H9 (cell line): Measurements from ENCODE around the gene TPM4. TPM values are rescaled to one million over a fixed set of nuclear protein-coding genes. Genes with fewer than 3 reads are reported as not detected.
A peak's percentile ranks its signal among the peaks of the same experiment; 100 is the strongest.

Source experiments
- DNase-seq: peaks from one replicate; pipeline ENCODE4 v3.0.0-alpha.2; 2017
- H2AFZ ChIP-seq: one replicate; pipeline ENCODE4 v1.6.1; 2013; ENCODE audit warnings: mild to moderate bottlenecking, low read length, control low read depth, moderate library complexity
- H2AK5ac ChIP-seq: 2 replicates; pipeline ENCODE4 v1.6.1; 2013; ENCODE audit warnings: low read length, control low read depth, mixed read lengths; ENCODE audit not compliant: insufficient read length
- H2BK120ac ChIP-seq: one replicate; pipeline ENCODE4 v1.6.1; 2013; ENCODE audit warnings: low read depth, mild to moderate bottlenecking, low read length, control low read depth, inconsistent platforms; ENCODE audit not compliant: poor library complexity, severe bottlenecking
- H2BK12ac ChIP-seq: 2 replicates; pipeline ENCODE4 v1.6.1; 2013; ENCODE audit warnings: low read length, control low read depth, mixed read lengths, low read depth; ENCODE audit not compliant: insufficient read length
- H2BK15ac ChIP-seq: 2 replicates; pipeline ENCODE4 v1.6.1; 2013; ENCODE audit warnings: low read depth, low read length, control low read depth
- H2BK20ac ChIP-seq: one replicate; pipeline ENCODE4 v1.6.1; 2013; ENCODE audit warnings: low read depth, mild to moderate bottlenecking, low read length, control low read depth, inconsistent platforms; ENCODE audit not compliant: poor library complexity, severe bottlenecking
- H2BK5ac ChIP-seq: 2 replicates; pipeline ENCODE4 v1.6.1; 2013; ENCODE audit warnings: low read length, control low read depth, mixed read lengths; ENCODE audit not compliant: insufficient read length
- H3K14ac ChIP-seq: 2 replicates; pipeline ENCODE4 v1.6.1; 2013; ENCODE audit warnings: low read length, control low read depth; ENCODE audit not compliant: insufficient read depth
- H3K18ac ChIP-seq: 2 replicates; pipeline ENCODE4 v1.6.1; 2013; ENCODE audit warnings: low read depth, mild to moderate bottlenecking, mixed read lengths, low read length, control low read depth; ENCODE audit not compliant: insufficient read length
- H3K23ac ChIP-seq: 2 replicates; pipeline ENCODE4 v1.6.1; 2013; ENCODE audit warnings: low read length, control low read depth, mixed read lengths, low read depth; ENCODE audit not compliant: insufficient read length
- H3K23me2 ChIP-seq: 2 replicates; pipeline ENCODE4 v1.6.1; 2013; ENCODE audit warnings: low read depth, mild to moderate bottlenecking, mixed read lengths, low read length, control low read depth; ENCODE audit not compliant: insufficient read length, poor library complexity, severe bottlenecking
- H3K27ac ChIP-seq: 2 replicates; pipeline ENCODE4 v1.5.1; 2013; ENCODE audit warnings: low read length, control low read depth, mixed read lengths, low read depth; ENCODE audit not compliant: insufficient read length
- H3K27me3 ChIP-seq: 2 replicates; pipeline ENCODE4 v1.6.1; 2013; ENCODE audit warnings: low read length, control low read depth, inconsistent platforms; ENCODE audit not compliant: insufficient read depth
- H3K4ac ChIP-seq: 2 replicates; pipeline ENCODE4 v1.6.1; 2013; ENCODE audit warnings: low read depth, mild to moderate bottlenecking, control low read depth, inconsistent platforms, low read length, moderate library complexity
- H3K4me1 ChIP-seq: 2 replicates; pipeline ENCODE4 v1.6.1; 2013; ENCODE audit warnings: low read length, control low read depth, inconsistent platforms; ENCODE audit not compliant: insufficient read depth
- H3K4me2 ChIP-seq: 2 replicates; pipeline ENCODE4 v1.6.1; 2013; ENCODE audit warnings: low read length, control low read depth, mixed read lengths; ENCODE audit not compliant: insufficient read length, insufficient read depth
- H3K56ac ChIP-seq: 2 replicates; pipeline ENCODE4 v1.6.1; 2013; ENCODE audit warnings: low read depth, mild to moderate bottlenecking, mixed read lengths, low read length, control low read depth; ENCODE audit not compliant: insufficient read length
- H3K79me1 ChIP-seq: 2 replicates; pipeline ENCODE4 v1.6.1; 2013; ENCODE audit warnings: low read depth, mild to moderate bottlenecking, moderate library complexity, low read length, control low read depth, inconsistent platforms; ENCODE audit not compliant: insufficient read depth, poor library complexity, severe bottlenecking
- H3K79me2 ChIP-seq: 2 replicates; pipeline ENCODE4 v1.6.1; 2013; ENCODE audit warnings: low read length, control low read depth, inconsistent platforms; ENCODE audit not compliant: insufficient read depth
- H3K9ac ChIP-seq: 2 replicates; pipeline ENCODE4 v1.6.1; 2013; ENCODE audit warnings: low read length, control low read depth, mixed read lengths; ENCODE audit not compliant: insufficient read length; ENCODE audit errors: extremely low read depth
- H3K9me3 ChIP-seq: one replicate; pipeline ENCODE4 v1.6.1; 2013; ENCODE audit warnings: low read depth, low read length, inconsistent platforms; ENCODE audit not compliant: control insufficient read depth
- H3T11ph ChIP-seq: one replicate; pipeline ENCODE4 v1.6.1; 2013; ENCODE audit warnings: mild to moderate bottlenecking, low read length, control low read depth, inconsistent platforms
- H4K20me1 ChIP-seq: one replicate; pipeline ENCODE4 v1.6.1; 2013; ENCODE audit not compliant: control insufficient read depth, insufficient read length, insufficient read depth
- H4K5ac ChIP-seq: 2 replicates; pipeline ENCODE4 v1.6.1; 2013; ENCODE audit warnings: low read depth, mild to moderate bottlenecking, mixed read lengths, low read length, control low read depth; ENCODE audit not compliant: insufficient read length
- H4K8ac ChIP-seq: replicated peaks from 2 replicates; pipeline ENCODE4 v1.6.1; 2013; ENCODE audit warnings: low read length, control low read depth, mixed read lengths, low read depth; ENCODE audit not compliant: insufficient read length
- H4K91ac ChIP-seq: 2 replicates; pipeline ENCODE4 v1.6.1; 2013; ENCODE audit warnings: low read depth, mild to moderate bottlenecking, moderate library complexity, mixed read lengths, low read length, control low read depth; ENCODE audit not compliant: insufficient read length
- H3K27ac Mint-ChIP-seq, 3 experiments: 2 replicates in 2 of 3; 3 replicates in 1 of 3; pipeline ENCODE4 v1.8.0; 2020 to 2021; ENCODE audit warnings: mixed read lengths in 3 of 3, mild to moderate bottlenecking in 1 of 3, moderate library complexity in 1 of 3
- H3K27me3 Mint-ChIP-seq: 2 replicates; pipeline ENCODE4 v1.8.0; 2021; ENCODE audit warnings: low read depth, mild to moderate bottlenecking, moderate library complexity, mixed read lengths
- H3K36me3 Mint-ChIP-seq, 3 experiments: 2 replicates in 2 of 3; 3 replicates in 1 of 3; pipeline ENCODE4 v1.8.0; 2020 to 2021; ENCODE audit warnings: low read depth in 3 of 3, mixed read lengths in 3 of 3; ENCODE audit not compliant: insufficient read depth in 1 of 3
- H3K4me1 Mint-ChIP-seq, 2 experiments: 2 replicates each; pipeline ENCODE4 v1.8.0; 2020; ENCODE audit warnings: mixed read lengths in 2 of 2
- H3K4me3 Mint-ChIP-seq, 2 experiments: 2 replicates in 1 of 2; 3 replicates in 1 of 2; pipeline ENCODE4 v1.8.0; 2020 to 2021; ENCODE audit warnings: mild to moderate bottlenecking in 2 of 2, mixed read lengths in 2 of 2, moderate library complexity in 1 of 2
- H3K9me3 Mint-ChIP-seq, 2 experiments: 2 replicates in 1 of 2; 3 replicates in 1 of 2; pipeline ENCODE4 v1.8.0; 2020; ENCODE audit warnings: mild to moderate bottlenecking in 2 of 2, mixed read lengths in 2 of 2, moderate library complexity in 1 of 2
- WGBS: extraction: QIAGEN DNeasy Blood & Tissue Kit; methylation state at CpG from one replicate; pipeline ENCODE4 v1.1.7; 2013; ENCODE audit warnings: missing lambda C conversion rate, low lambda C conversion rate, mixed read lengths; ENCODE audit not compliant: insufficient read length; ENCODE audit errors: extremely low coverage; 5-methylcytosine and 5-hydroxymethylcytosine counted together
- total RNA-seq: library from RNA; stranded (reverse); gene quantifications from 2 replicates; pipeline ENCODE4 v1.2.1, GENCODE V29; 2021
- TF ChIP-seq, protein P1 (sequence below): fragments of 200-600 bp; sonication (generic); conservative IDR thresholded peaks from 3 replicates; pipeline ENCODE4 v1.8.0; 2021; ENCODE audit warnings: antibody characterized with exemption, mild to moderate bottlenecking

TPM4 gene
- total RNA-seq, 1 experiment from 2014 or later, result 431 TPM

DNA sequence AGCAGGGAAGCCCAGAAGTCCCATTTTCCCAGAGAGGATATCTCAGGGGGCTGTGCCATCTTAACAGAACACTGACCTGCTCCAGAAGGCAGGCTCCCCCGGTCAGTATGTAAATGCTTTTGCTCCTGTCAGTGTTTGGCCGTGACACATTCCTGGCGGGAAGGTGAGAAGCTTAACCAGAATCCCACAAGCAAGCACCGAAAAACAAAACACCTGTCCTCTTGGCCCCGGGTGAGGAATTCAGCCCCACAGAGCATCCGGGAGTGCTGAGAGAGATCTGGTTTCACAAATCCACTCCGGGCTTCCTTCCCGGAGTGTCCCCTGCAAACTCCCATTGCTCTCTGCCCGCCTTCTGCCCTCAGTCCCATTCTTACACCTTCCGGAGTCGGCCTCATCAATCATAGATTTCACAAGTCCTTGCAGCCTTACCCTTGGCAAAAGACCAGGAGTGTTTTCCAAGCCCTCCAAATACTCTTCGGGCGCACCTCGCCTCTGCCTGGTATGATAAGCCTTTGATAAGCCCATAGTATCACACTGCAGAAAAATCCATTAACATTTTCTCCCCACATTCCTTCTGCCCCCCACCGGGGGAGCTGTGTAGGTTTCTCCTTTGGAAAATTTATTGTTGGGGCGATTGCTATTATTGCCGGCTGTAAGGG lies 12.2 kb downstream of the TPM4 start:
- Mint-ChIP-seq H3K4me1 (no peaks in the 10 kb centered on the region), H3K27me3 (no peaks in the 10 kb centered on the region), H3K36me3 (peaks cover 70 to 98% (median 95%) of the 10 kb centered on the region in 3 experiments), H3K27ac (peak overlapping the region in 2 of 3 experiments; percentile 81 to 87; a peak in 3 of 7 replicates), H3K4me3 (no peak overlapping the region), H3K9me3 (no peaks in the 10 kb centered on the region)
- H4K5ac ChIP-seq, result no peak overlapping the region
- TF ChIP-seq, protein P1, sequence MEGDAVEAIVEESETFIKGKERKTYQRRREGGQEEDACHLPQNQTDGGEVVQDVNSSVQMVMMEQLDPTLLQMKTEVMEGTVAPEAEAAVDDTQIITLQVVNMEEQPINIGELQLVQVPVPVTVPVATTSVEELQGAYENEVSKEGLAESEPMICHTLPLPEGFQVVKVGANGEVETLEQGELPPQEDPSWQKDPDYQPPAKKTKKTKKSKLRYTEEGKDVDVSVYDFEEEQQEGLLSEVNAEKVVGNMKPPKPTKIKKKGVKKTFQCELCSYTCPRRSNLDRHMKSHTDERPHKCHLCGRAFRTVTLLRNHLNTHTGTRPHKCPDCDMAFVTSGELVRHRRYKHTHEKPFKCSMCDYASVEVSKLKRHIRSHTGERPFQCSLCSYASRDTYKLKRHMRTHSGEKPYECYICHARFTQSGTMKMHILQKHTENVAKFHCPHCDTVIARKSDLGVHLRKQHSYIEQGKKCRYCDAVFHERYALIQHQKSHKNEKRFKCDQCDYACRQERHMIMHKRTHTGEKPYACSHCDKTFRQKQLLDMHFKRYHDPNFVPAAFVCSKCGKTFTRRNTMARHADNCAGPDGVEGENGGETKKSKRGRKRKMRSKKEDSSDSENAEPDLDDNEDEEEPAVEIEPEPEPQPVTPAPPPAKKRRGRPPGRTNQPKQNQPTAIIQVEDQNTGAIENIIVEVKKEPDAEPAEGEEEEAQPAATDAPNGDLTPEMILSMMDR, result peak; percentile 22; the same call in 1 of the 3 replicates
- H2BK5ac ChIP-seq, result no peak overlapping the region
- no peak overlapping the region for H3K56ac ChIP-seq
- H3K4ac ChIP-seq, result no peak overlapping the region
- H2BK15ac ChIP-seq, result no peak overlapping the region
- no peak overlapping the region for H3K9ac ChIP-seq
- H3K4me1 ChIP-seq, result no peaks in the 10 kb centered on the region
- H3K79me1 ChIP-seq, result peaks cover 4% of the 10 kb centered on the region
- no peak overlapping the region for H3T11ph ChIP-seq
- H4K20me1 ChIP-seq, result no peaks in the 10 kb centered on the region
- no peak overlapping the region for H3K4me2 ChIP-seq
- no peak overlapping the region for H2BK12ac ChIP-seq
- H3K27ac ChIP-seq, result no peak overlapping the region
- H4K8ac ChIP-seq, result no peak overlapping the region
- H3K14ac ChIP-seq, result no peak overlapping the region
- peaks cover 5% of the 10 kb centered on the region; the same call in 1 of the 2 replicates for H3K79me2 ChIP-seq
- H3K23ac ChIP-seq, result no peak overlapping the region
- WGBS, result no CpG with 5 or more reads among the region's 17 CpGs
- DNase-seq, result no peak
- H3K18ac ChIP-seq, result no peak overlapping the region
- H3K23me2 ChIP-seq, result no peaks in the 10 kb centered on the region
- H2BK20ac ChIP-seq, result no peak overlapping the region
- no peaks in the 10 kb centered on the region for H3K27me3 ChIP-seq
- no peaks in the 10 kb centered on the region for H3K9me3 ChIP-seq
- no peak overlapping the region for H2AK5ac ChIP-seq
- no peak overlapping the region for H4K91ac ChIP-seq
- H2BK120ac ChIP-seq, result no peak overlapping the region
- H2AFZ ChIP-seq, result no peak overlapping the region
